Activated CD8-positive, alpha-beta T cell treated with anti-CD3 and anti-CD28 coated beads for 36 hours (primary cell): ENCODE measurements around the gene LRRTM4. TPM values are rescaled to one million over a fixed set of nuclear protein-coding genes. Genes with fewer than 3 reads are reported as not detected.

Source experiments
- ATAC-seq: fragments of 200-7000 bp; cut with Tn5 transposase; one replicate; pipeline ENCODE4 v1.10.0; 2021; ENCODE audit warnings: mild to moderate bottlenecking, moderate library complexity
- CTCF ChIA-PET: fragments of 350-600 bp; sonication (Branson Sonifier 250); formaldehyde crosslinking; loops from one replicate; lab custom pipeline; 2021; ENCODE audit warnings: antibody characterized with exemption; lab: Charles Lee
- POLR2A ChIA-PET: fragments of 350-600 bp; sonication (Branson Sonifier 250); formaldehyde crosslinking; loops from one replicate; lab custom pipeline; 2021; ENCODE audit warnings: antibody characterized with exemption; lab: Charles Lee
- DNase-seq: peaks from one replicate; pipeline ENCODE4 v3.0.0-alpha.2; 2020
- H3K27ac Mint-ChIP-seq: one replicate; pipeline ENCODE4 v1.8.0; 2021; ENCODE audit warnings: mild to moderate bottlenecking, mixed read lengths
- H3K27me3 Mint-ChIP-seq: one replicate; pipeline ENCODE4 v1.8.0; 2021; ENCODE audit warnings: mixed read lengths
- H3K36me3 Mint-ChIP-seq: one replicate; pipeline ENCODE4 v1.8.0; 2021; ENCODE audit warnings: low read depth, mixed read lengths
- H3K4me1 Mint-ChIP-seq: one replicate; pipeline ENCODE4 v1.8.0; 2021; ENCODE audit warnings: low read depth, mixed read lengths
- H3K4me3 Mint-ChIP-seq: one replicate; pipeline ENCODE4 v1.8.0; 2021; ENCODE audit warnings: mild to moderate bottlenecking, moderate library complexity, mixed read lengths
- H3K9me3 Mint-ChIP-seq: one replicate; pipeline ENCODE4 v1.8.0; 2021; ENCODE audit warnings: mixed read lengths
- CTCF ChIP-seq: fragments of 200-600 bp; IDR thresholded peaks from one replicate; pipeline ENCODE4 v1.8.0; 2022; ENCODE audit warnings: antibody characterized with exemption, mild to moderate bottlenecking
- intact Hi-C: fragments of 100-400 bp; cut with micrococcal nuclease; formaldehyde crosslinking; loops from one replicate; pipeline ENCODE4 v1.10.0; 2022
- total RNA-seq, 2 experiments: library from RNA; stranded (reverse); gene quantifications; one replicate each; pipeline ENCODE4 v1.2.3, GENCODE V29; 2021

The LRRTM4 gene
- total RNA-seq, 2 experiments from 2014 or later: not detected

GRCh38 chr2:77519888-77520506 lies 2.2 kb downstream of the LRRTM4 start:
- Mint-ChIP-seq H3K36me3 (no peaks in the 10 kb centered on the region), H3K27me3 (no peaks in the 10 kb centered on the region), H3K9me3 (peaks cover 10% of the 10 kb centered on the region), H3K4me3 (no peak overlapping the region), H3K27ac (no peak overlapping the region), H3K4me1 (no peaks in the 10 kb centered on the region)
- DNase-seq (no peak), ATAC-seq (no peak)
- no peak for TF ChIP-seq CTCF
- POLR2A ChIA-PET: no interaction called here
- CTCF ChIA-PET: no interaction called here
- intact Hi-C loops: no loop called here

- H3K27me3 Mint-ChIP-seq: no peaks in the 10 kb centered on the region
- TF ChIP-seq CTCF: no peak
- no peaks in the 10 kb centered on the region for H3K4me1 Mint-ChIP-seq
- intact Hi-C loops: no loop called here
- H3K36me3 Mint-ChIP-seq: no peaks in the 10 kb centered on the region
- H3K4me3 Mint-ChIP-seq: no peak overlapping the region
- ATAC-seq (no peak), DNase-seq (no peak)
- no peak overlapping the region for H3K27ac Mint-ChIP-seq
- POLR2A ChIA-PET: no interaction called here
- H3K9me3 Mint-ChIP-seq: peaks cover 4% of the 10 kb centered on the region
- CTCF ChIA-PET: no interaction called here
These were observed 2.9 kb downstream of the LRRTM4 start for GRCh38 chr2:77519164-77519887.

DNA sequence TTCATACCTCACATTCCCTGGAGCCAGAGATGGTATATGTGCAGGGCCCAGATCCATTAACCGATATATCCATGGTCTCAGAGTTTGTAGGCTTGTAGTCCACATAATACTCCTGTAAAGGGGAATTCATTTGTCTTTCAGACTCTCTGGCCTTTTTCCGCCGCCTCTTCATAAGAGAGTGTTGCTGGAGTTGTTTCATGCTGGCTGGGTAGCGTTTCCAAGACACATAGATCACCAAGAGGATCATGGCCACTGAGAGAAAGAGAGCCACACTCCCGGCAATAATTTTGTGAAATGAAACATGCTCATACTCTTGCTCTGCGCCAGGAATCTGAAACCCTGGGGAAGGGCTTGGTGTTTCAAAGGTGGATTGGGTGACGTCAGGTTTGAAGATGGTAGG lies 3.9 kb downstream of the LRRTM4 start:
- CTCF ChIA-PET: no interaction called here
- Mint-ChIP-seq H3K4me1 (no peaks in the 10 kb centered on the region), H3K9me3 (peaks cover 4% of the 10 kb centered on the region), H3K27ac (no peak overlapping the region), H3K27me3 (no peaks in the 10 kb centered on the region), H3K4me3 (no peak overlapping the region), H3K36me3 (no peaks in the 10 kb centered on the region)
- POLR2A ChIA-PET: no interaction called here
- DNase-seq: no peak
- no peak for TF ChIP-seq CTCF
- no peak for ATAC-seq
- intact Hi-C loops: no loop called here

GRCh38 chr2:77513191-77513590 lies 9.0 kb downstream of the LRRTM4 start:
- no peak for TF ChIP-seq CTCF
- ChIA-PET POLR2A (no interaction called here), CTCF (no interaction called here)
- no peaks in the 10 kb centered on the region for H3K4me1 Mint-ChIP-seq
- H3K4me3 Mint-ChIP-seq: no peak overlapping the region
- no peak for ATAC-seq
- H3K27me3 Mint-ChIP-seq: no peaks in the 10 kb centered on the region
- H3K9me3 Mint-ChIP-seq: peaks cover 4% of the 10 kb centered on the region
- H3K36me3 Mint-ChIP-seq: no peaks in the 10 kb centered on the region
- intact Hi-C loops: no loop called here
- H3K27ac Mint-ChIP-seq: no peak overlapping the region
- DNase-seq: no peak

GRCh38 chr2:77512507-77512906 lies 9.7 kb downstream of the LRRTM4 start:
- TF ChIP-seq CTCF: no peak
- no peak for ATAC-seq
- Mint-ChIP-seq H3K36me3 (no peaks in the 10 kb centered on the region), H3K27me3 (no peaks in the 10 kb centered on the region), H3K4me1 (no peaks in the 10 kb centered on the region), H3K27ac (no peak overlapping the region), H3K9me3 (peaks cover 4% of the 10 kb centered on the region), H3K4me3 (no peak overlapping the region)
- DNase-seq: no peak
- ChIA-PET CTCF (no interaction called here), POLR2A (no interaction called here)
- intact Hi-C loops: no loop called here
